WTC11 (cell line): ENCODE measurements around the gene SUPT16H.

ENCODE experiments used
- AFF4 ChIP-seq: sonication (generic); formaldehyde crosslinking; IDR thresholded peaks from 2 replicates; pipeline ENCODE4 v1.8.1; 2023; ENCODE audit warnings: mild to moderate bottlenecking, missing genetic modification reagents, borderline replicate concordance
- ATF1 ChIP-seq: sonication (generic); formaldehyde crosslinking; IDR thresholded peaks from 2 replicates; pipeline ENCODE4 v1.8.1; 2023; ENCODE audit warnings: mild to moderate bottlenecking, moderate library complexity, missing genetic modification reagents
- CBFB ChIP-seq: sonication (generic); formaldehyde crosslinking; IDR thresholded peaks from 2 replicates; pipeline ENCODE4 v1.8.1; 2022; ENCODE audit warnings: mild to moderate bottlenecking, low read depth, missing genetic modification reagents
- CTCF ChIP-seq: fragments of 200-600 bp; IDR thresholded peaks from 2 replicates; pipeline ENCODE4 v1.8.0; 2022; ENCODE audit warnings: antibody characterized with exemption
- E2F1 ChIP-seq: sonication (generic); formaldehyde crosslinking; IDR thresholded peaks from 2 replicates; pipeline ENCODE4 v1.8.0; 2022; ENCODE audit warnings: mild to moderate bottlenecking, missing genetic modification reagents
- ESRRA ChIP-seq: sonication (generic); formaldehyde crosslinking; IDR thresholded peaks from 2 replicates; pipeline ENCODE4 v1.8.1; 2022; ENCODE audit warnings: mild to moderate bottlenecking, missing genetic modification reagents, borderline replicate concordance
- MAX ChIP-seq: sonication (generic); formaldehyde crosslinking; IDR thresholded peaks from 2 replicates; pipeline ENCODE4 v1.8.0; 2022; ENCODE audit warnings: mild to moderate bottlenecking, missing genetic modification reagents
- ZBTB43 ChIP-seq: sonication (generic); formaldehyde crosslinking; IDR thresholded peaks from 2 replicates; pipeline ENCODE4 v1.8.1; 2023; ENCODE audit warnings: mild to moderate bottlenecking, missing genetic modification reagents

- TF ChIP-seq CTCF (no peak), ESRRA (CRISPR knock-in tag) (no peak), MAX (CRISPR knock-in tag) (no peak), E2F1 (no peak), ZBTB43 (CRISPR knock-in tag) (no peak), CBFB (CRISPR knock-in tag) (no peak), ATF1 (no peak), AFF4 (CRISPR knock-in tag) (no peak)
Observed at GRCh38 chr14:21346532-21347135, 37.2 kb downstream of the SUPT16H start.
